ENCODE results near the gene SETD2.

- TF ChIP-seq POLR2AphosphoS5 (IDR thresholded peaks at IDR 0.05; ENCODE audit: low read depth), result no peak
- TF ChIP-seq CTCF (conservative IDR thresholded peaks at IDR 0.05; ENCODE audit: low read depth in 2 of 2), result no peak
- no peak for TF ChIP-seq CREB1 (CRISPR knock-in tag; IDR thresholded peaks at IDR 0.05; ENCODE audit: low read depth)
- TF ChIP-seq EZH2 (IDR thresholded peaks at IDR 0.05; ENCODE audit: low read depth, unreplicated experiment), result no peak
- no peak for TF ChIP-seq REST (IDR thresholded peaks at IDR 0.05; ENCODE audit: unreplicated experiment)
- no peak for TF ChIP-seq JUNB (IDR thresholded peaks at IDR 0.05; ENCODE audit: unreplicated experiment)
- no peak for TF ChIP-seq EZH2phosphoT487 (IDR thresholded peaks at IDR 0.05; ENCODE audit: unreplicated experiment)
- TF ChIP-seq ETS1 (IDR thresholded peaks at IDR 0.05), result no peak
- TF ChIP-seq ZNF114 (CRISPR knock-in tag; IDR thresholded peaks at IDR 0.05), result no peak
- no peak for TF ChIP-seq STAT1 (IDR thresholded peaks at IDR 0.05; ENCODE audit: unreplicated experiment)
Measured at GRCh38 chr3:47036145-47036544, 127.8 kb downstream of the SETD2 start.

Data from GM23338 (cell line).